ENCODE data around the gene DGCR6. TPM values are rescaled to one million over a fixed set of nuclear protein-coding genes. Genes with fewer than 3 reads are reported as not detected.
A peak's percentile ranks its signal among the peaks of the same experiment; 100 is the strongest.
"Not testable (repeated sequence)": the region's sequence is repeated elsewhere in the genome, so short reads cannot be mapped to it uniquely, and the experiment has no call there.

Gene DGCR6
- polyA plus RNA-seq, 2 of the 4 experiments (the other 2 are of a cell fraction), result 1.2 to 2.5 TPM

DNA sequence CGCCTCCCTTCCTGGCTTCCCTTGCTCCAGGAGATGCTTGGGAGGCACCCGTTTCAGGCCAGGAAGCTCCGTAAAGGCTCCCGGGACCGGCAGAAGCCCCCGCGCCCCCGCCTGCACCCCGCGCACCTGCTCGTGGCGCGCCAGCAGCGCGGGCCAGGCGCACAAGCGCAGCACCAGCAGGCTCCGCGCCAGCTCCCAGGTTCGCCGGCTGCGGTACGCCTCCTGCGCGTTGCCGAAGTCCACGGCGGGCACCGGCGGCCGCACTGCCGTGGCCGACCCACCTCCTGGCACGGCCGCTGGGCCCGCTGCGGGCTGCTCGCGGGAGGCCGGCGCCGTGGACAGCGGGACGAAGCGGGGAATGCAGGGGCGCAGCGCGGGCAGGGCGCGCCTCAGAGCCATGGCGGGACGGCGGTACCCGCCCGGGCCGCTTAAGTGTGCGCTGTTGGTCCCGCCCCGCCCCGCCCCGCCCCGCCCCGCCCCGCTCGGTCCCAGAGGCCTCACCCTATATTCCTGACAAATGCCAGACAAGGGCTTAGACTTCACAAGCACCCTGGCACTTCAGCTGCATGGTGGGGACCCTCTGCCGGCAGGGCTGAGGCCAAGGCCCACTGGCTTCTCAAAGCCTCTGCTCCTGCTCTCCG, 29.9 kb downstream of the DGCR6 start, which contains the start of gene PRODH:
Gene PRODH (minus strand): TSS at position 405 of the 641 bp plus-strand sequence. CDS start 6 bp downstream, at position 399.
- Histone ChIP-seq H3K4me2 (no peak within 1 kb of the TSS), H3K9me3 (no peaks in the 10 kb centered on the region), H3K4me3 (no peak within 1 kb of the TSS), H3K4me1 (no peaks in the 10 kb centered on the region), H3K27ac (no peak within 1 kb of the TSS)
- FAIRE-seq (no peak), ATAC-seq (peak; percentile 82 to 94), DNase-seq (ENCODE audit: low read depth in 1 of 2, low spot score in 1 of 2) (no peak)
- WGBS (ENCODE audit: missing lambda C conversion rate), result no CpG with 5 or more reads among the region's 67 CpGs
- CTCF ChIA-PET, result interaction anchor here (0.9 to 1.5 kb wide), 2 partner anchors 29 to 45 kb away, joined by 3 to 4 read pairs; no protein-coding TSS in a partner anchor
- POLR2A ChIA-PET, result no interaction called here
- no peak for TF ChIP-seq FOXS1 (CRISPR knock-in tag; IDR thresholded peaks at IDR 0.05)
- TF ChIP-seq SMC3 (IDR thresholded peaks at IDR 0.05), result no peak
- TF ChIP-seq FOSB (CRISPR knock-in tag; IDR thresholded peaks at IDR 0.05), result no peak
- TF ChIP-seq ZNF302 (CRISPR knock-in tag; IDR thresholded peaks at IDR 0.05), result no peak
- no peak for TF ChIP-seq EHF (CRISPR knock-in tag; IDR thresholded peaks at IDR 0.05)
- TF ChIP-seq ATOH8 (CRISPR knock-in tag; IDR thresholded peaks at IDR 0.05; ENCODE audit: low read depth), result no peak
- TF ChIP-seq CBX2 (IDR thresholded peaks at IDR 0.05; ENCODE audit: borderline replicate concordance, low read depth), result no peak
- no peak for TF ChIP-seq HOXA7 (CRISPR knock-in tag; IDR thresholded peaks at IDR 0.05)
- TF ChIP-seq HOXB5 (CRISPR knock-in tag; IDR thresholded peaks at IDR 0.05), result no peak
- TF ChIP-seq, protein P1, sequence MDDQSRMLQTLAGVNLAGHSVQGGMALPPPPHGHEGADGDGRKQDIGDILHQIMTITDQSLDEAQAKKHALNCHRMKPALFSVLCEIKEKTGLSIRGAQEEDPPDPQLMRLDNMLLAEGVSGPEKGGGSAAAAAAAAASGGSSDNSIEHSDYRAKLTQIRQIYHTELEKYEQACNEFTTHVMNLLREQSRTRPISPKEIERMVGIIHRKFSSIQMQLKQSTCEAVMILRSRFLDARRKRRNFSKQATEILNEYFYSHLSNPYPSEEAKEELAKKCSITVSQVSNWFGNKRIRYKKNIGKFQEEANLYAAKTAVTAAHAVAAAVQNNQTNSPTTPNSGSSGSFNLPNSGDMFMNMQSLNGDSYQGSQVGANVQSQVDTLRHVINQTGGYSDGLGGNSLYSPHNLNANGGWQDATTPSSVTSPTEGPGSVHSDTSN (IDR thresholded peaks at IDR 0.05), result no peak
- TF ChIP-seq, protein P2, sequence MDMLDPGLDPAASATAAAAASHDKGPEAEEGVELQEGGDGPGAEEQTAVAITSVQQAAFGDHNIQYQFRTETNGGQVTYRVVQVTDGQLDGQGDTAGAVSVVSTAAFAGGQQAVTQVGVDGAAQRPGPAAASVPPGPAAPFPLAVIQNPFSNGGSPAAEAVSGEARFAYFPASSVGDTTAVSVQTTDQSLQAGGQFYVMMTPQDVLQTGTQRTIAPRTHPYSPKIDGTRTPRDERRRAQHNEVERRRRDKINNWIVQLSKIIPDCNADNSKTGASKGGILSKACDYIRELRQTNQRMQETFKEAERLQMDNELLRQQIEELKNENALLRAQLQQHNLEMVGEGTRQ (IDR thresholded peaks at IDR 0.05), result no peak
- TF ChIP-seq JUNB (IDR thresholded peaks at IDR 0.05), result no peak
- no peak for TF ChIP-seq ZFP36 (IDR thresholded peaks at IDR 0.05; ENCODE audit: borderline replicate concordance, partially characterized antibody)
- no peak for TF ChIP-seq KDM1A (IDR thresholded peaks at IDR 0.05; ENCODE audit: low read depth)
- no peak for TF ChIP-seq HEYL (CRISPR knock-in tag; IDR thresholded peaks at IDR 0.05)
- no peak for TF ChIP-seq POLR2A (IDR thresholded peaks at IDR 0.05; ENCODE audit: low read length)

- H3K4me1 ChIP-seq; FAIRE-seq; ATAC-seq; DNase-seq (ENCODE audit: low read depth in 1 of 2, low spot score in 1 of 2); H3K27ac ChIP-seq; POLR2A ChIA-PET; H3K9me3 ChIP-seq; H3K4me2 ChIP-seq; H3K4me3 ChIP-seq: not testable (repeated sequence)
- CTCF ChIA-PET, result interaction anchor here (1.6 kb wide), 1 partner anchor 26 kb away, joined by 3 read pairs; no protein-coding TSS in a partner anchor
- WGBS (ENCODE audit: missing lambda C conversion rate), result no CpG with 5 or more reads among the region's 8 CpGs
These were observed 32.6 kb downstream of the DGCR6 start for GRCh38 chr22:18938691-18939090.

- FAIRE-seq; DNase-seq (ENCODE audit: low read depth in 1 of 2, low spot score in 1 of 2): not testable (repeated sequence)
- WGBS (ENCODE audit: missing lambda C conversion rate), result no CpG with 5 or more reads among the region's 9 CpGs
These were observed 41.0 kb downstream of the DGCR6 start for GRCh38 chr22:18947105-18947504.

GRCh38 chr22:18947905-18948304, 41.8 kb downstream of the DGCR6 start:
- H3K27ac ChIP-seq, result peak overlapping the region in 1 of 2 experiments; percentile 31; a peak in 1 of 6 replicates
- no peak for DNase-seq (ENCODE audit: low read depth in 1 of 2, low spot score in 1 of 2)
- no peaks in the 10 kb centered on the region for H3K4me1 ChIP-seq
- no peak overlapping the region for H3K4me2 ChIP-seq
- 83% methylated on average over 7 of the region's 12 CpGs for WGBS (ENCODE audit: missing lambda C conversion rate)
- POLR2A ChIA-PET, result no interaction called here
- FAIRE-seq, result no peak
- TF ChIP-seq KDM1A (IDR thresholded peaks at IDR 0.05; ENCODE audit: low read depth) (no peak), HEYL (CRISPR knock-in tag; IDR thresholded peaks at IDR 0.05) (no peak), ZNF302 (CRISPR knock-in tag; IDR thresholded peaks at IDR 0.05) (no peak), JUN (IDR thresholded peaks at IDR 0.05) (no peak), PHF8 (IDR thresholded peaks at IDR 0.05; ENCODE audit: borderline replicate concordance, low read depth) (no peak), ATOH8 (CRISPR knock-in tag; IDR thresholded peaks at IDR 0.05; ENCODE audit: low read depth) (no peak), HMGXB4 (CRISPR knock-in tag; IDR thresholded peaks at IDR 0.05; ENCODE audit: borderline replicate concordance) (no peak), MYC (IDR thresholded peaks at IDR 0.05; ENCODE audit: borderline replicate concordance, low read length) (no peak), ZSCAN20 (CRISPR knock-in tag; IDR thresholded peaks at IDR 0.05) (no peak), RFX5 (IDR thresholded peaks at IDR 0.05) (no peak), RARB (CRISPR knock-in tag; IDR thresholded peaks at IDR 0.05) (no peak)
- TF ChIP-seq, protein P3, sequence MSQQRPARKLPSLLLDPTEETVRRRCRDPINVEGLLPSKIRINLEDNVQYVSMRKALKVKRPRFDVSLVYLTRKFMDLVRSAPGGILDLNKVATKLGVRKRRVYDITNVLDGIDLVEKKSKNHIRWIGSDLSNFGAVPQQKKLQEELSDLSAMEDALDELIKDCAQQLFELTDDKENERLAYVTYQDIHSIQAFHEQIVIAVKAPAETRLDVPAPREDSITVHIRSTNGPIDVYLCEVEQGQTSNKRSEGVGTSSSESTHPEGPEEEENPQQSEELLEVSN (IDR thresholded peaks at IDR 0.05; ENCODE audit: borderline replicate concordance, low read depth), result no peak
- CTCF ChIA-PET, result no interaction called here
- H3K4me3 ChIP-seq, result no peak overlapping the region
- no peak for ATAC-seq
- H3K9me3 ChIP-seq, result no peaks in the 10 kb centered on the region

More at GRCh38 chr22:18947105-18947504, 41.0 kb downstream of the DGCR6 start:
- ATAC-seq, H3K4me3 ChIP-seq, POLR2A ChIA-PET, H3K27ac ChIP-seq, H3K9me3 ChIP-seq, H3K4me2 ChIP-seq, CTCF ChIA-PET, H3K4me1 ChIP-seq: not testable (repeated sequence)
